Epithelial cell of prostate (primary cell): ENCODE results near the gene FRMD4A.

ENCODE experiments used
- DNase-seq: peaks from one replicate; pipeline ENCODE4 v3.0.0-alpha.2; 2011; ENCODE audit warnings: low read depth, low spot score
- H3K27ac ChIP-seq: fragments of 450-650 bp; 2 replicates; pipeline ENCODE4 v1.5.1; 2017; ENCODE audit warnings: mild to moderate bottlenecking

FRMD4A gene

DNA sequence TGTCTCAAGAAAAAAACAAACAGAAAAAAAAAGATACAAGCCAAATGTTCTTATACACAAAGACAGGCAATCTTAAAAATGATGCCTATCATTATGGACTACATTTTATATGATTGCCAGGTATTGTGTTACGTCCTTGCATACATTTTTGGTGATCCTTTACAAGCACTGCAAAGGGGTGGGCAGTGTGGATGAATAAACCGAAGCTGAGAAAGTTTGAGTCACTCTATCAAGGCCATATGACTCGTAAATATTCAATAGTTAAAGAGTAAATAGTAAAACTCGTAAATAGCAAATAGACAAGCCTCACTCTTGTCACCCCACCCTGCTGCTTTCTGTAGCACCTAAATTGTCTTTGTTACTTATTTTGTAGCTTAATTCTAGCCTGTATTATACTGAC, 326.2 kb downstream of the FRMD4A start:
- no peak for DNase-seq
- no peak overlapping the region for H3K27ac ChIP-seq

- no peak for DNase-seq
- H3K27ac ChIP-seq: no peak overlapping the region
Measured at GRCh38 chr10:14003517-14004184, 327.1 kb downstream of the FRMD4A start.

DNA sequence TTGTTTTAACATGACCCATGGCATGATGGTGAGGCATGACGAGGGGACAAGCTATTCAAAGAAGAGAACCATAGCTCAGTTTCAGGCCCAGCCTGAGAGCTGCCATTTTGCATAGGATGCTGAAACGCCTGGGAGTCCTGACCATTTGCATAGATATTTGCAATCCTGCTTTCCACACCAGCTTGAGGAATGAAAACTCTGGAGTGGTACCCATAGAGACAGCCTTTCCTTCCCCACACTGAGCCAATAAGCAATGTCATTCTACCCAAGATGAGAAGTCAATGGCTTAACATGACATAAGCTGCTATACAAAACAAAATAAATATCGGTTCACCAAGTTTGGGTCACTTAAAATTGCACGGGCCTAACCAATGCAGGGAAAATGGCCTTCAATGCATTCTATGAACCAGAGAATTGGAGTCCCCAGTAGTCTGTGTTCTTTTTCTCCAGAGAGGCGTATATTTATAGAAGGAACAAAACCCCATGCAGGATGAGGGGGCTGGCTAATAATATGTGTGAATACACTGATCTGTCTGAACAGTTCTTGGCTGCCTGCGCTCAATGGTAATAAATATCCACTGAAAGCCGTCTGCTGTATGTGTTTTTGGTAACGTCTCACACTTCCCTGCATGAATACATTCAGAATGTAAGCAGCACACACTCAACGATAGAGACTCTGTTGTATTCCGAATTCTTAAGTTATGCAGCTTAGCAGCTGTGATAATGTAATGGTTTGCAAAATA, 329.3 kb downstream of the FRMD4A start:
- DNase-seq: no peak
- H3K27ac ChIP-seq: no peak overlapping the region

DNA sequence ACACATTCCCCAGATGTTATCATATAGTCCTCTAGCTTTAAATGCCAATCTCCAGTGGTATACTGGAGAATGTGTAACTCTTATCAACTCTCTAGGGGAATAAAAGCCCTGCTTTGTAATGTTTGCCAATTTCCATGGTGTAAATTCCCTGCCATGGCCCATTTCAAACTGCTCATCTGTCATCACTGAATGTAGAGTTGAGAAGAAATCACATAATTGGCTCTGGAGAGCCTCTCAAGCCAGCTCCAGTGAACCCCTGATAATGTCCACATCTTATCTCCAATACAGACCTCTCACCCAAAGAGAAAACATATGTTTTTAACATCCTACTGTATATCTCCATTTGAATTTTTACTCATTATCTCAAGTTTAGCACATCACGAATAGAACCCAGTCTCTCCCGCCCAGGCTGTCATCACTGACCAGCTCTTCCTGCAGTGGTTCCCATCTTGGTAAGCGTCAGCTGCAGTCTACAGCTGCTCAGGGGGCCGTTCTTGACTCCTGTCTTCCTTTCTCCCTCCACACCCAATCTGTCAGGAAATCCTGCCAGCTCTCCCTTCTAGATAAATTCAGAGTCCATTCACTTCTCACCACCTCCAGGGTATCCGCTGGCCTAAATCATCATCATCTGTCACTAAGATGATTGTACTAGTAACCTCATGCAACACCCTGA, 332.4 kb downstream of the FRMD4A start:
- no peak for DNase-seq
- no peak overlapping the region for H3K27ac ChIP-seq

GRCh38 chr10:13997650-13998049, 333.1 kb downstream of the FRMD4A start:
- H3K27ac ChIP-seq: no peak overlapping the region
- DNase-seq: no peak

- H3K27ac ChIP-seq: no peak overlapping the region
Measured at GRCh38 chr10:13994932-13995331, 335.8 kb downstream of the FRMD4A start.

DNA sequence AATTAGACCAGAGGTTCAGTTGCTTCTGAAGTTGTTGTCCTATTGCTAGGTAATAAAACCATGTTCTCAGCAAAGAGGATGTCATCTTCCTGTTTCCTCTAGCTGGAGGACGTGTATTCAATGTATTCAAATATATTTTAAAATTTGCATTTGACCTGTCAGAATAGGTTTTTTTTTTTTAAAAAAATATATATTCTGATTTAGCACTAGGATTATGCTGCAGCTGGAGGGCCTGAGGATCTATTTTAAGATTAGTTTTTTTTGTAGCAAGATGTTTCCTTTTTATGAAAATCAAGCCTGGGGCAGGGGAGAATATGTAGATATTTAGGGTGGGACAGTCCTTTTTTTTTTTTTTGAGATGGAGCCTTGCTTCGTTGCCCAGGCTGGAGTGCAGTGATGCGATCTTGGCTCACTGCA, 337.0 kb downstream of the FRMD4A start:
- H3K27ac ChIP-seq: no peak overlapping the region
- no peak for DNase-seq

More at GRCh38 chr10:13994932-13995331, 335.8 kb downstream of the FRMD4A start:
- no peak for DNase-seq

GRCh38 chr10:13993169-13993568, 337.6 kb downstream of the FRMD4A start:
- DNase-seq: no peak
- H3K27ac ChIP-seq: no peak overlapping the region

DNA sequence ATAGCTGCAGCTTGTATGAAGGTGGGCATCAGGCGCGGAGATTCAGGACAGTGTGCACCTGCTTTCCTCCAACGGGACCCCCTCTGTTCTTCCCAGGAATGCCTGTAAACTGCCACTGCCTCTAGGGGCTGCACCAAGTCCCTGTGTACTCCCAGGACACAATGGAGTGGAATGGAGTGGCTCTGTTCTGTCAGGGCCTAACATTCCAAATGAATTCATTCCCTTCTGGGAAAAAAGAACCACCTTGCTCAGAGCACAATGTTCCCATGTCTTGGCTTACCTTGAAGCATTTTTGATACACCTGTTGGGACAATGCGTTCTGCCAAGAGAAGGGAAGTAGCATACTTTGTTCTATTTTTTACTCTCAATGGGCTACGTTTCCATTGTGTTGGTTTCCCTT, 339.4 kb downstream of the FRMD4A start:
- no peak overlapping the region for H3K27ac ChIP-seq
- no peak for DNase-seq

DNA sequence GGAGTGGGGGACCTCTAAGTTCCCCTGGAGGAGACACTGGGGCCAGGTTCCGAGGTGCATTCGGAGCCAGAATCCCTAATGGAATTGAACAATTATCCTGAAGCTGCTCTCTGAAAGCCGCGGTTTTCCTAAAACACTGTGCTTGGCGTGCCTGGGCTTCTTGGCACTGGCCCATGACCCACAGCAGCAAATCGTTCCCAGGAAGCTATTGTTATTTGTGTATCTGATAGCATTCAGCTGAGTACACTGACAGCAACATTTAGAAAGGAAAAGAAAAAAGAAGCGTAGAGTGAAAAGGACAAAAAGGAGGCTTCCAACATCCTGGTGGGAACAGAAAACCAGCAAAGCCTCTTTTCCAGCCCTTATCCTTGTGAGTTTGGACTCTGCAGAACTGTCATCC, 339.8 kb downstream of the FRMD4A start:
- H3K27ac ChIP-seq: no peak overlapping the region
- no peak for DNase-seq

DNA sequence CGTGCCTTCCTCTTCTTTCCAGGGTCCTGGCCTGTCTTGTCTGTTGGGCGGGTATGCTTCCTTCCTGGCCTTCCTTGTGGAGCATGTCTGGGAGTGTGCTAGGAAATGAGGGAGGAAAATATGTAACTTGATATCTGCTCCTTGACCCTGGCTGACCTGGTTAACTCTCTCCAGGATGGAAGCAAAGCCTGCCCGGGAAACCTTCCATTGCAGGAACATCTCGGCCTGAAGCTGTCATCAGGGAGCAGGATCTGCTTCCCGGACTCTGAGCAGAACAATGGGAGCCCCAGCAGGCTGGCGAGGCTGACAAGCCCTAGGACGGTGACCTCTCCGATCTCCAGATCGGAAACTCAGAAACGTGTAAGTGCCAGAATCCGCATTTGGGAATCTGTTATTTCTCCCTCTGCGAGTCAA, 340.3 kb downstream of the FRMD4A start:
- no peak for DNase-seq
- no peak overlapping the region for H3K27ac ChIP-seq

- no peak for DNase-seq
- no peak overlapping the region for H3K27ac ChIP-seq
Measured at GRCh38 chr10:13989616-13990015, 341.1 kb downstream of the FRMD4A start.

- no peak overlapping the region for H3K27ac ChIP-seq
- no peak for DNase-seq
Measured at GRCh38 chr10:13987446-13987845, 343.3 kb downstream of the FRMD4A start.

GRCh38 chr10:13984647-13985155, 346.0 kb downstream of the FRMD4A start:
- peak; percentile 60 for DNase-seq
- no peak overlapping the region for H3K27ac ChIP-seq

DNA sequence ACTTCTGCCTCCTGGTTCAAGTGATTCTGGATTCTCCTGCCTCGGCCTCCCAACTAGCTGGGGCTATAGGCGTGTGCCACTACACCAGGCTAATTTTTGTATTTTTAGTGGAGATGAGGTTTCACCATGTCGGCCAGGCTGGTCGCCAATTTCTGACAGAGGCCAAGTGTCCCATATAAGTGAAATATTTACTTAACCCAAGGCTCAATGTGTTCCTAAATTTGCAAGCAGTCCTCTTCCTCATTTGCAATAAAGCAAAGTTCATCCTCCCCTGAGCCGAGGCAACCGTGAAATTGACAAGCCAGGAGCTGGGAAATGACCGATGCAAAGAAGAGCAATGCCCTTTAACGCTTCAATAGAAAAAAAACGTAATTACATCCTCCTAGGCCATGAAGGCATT, 347.7 kb downstream of the FRMD4A start:
- H3K27ac ChIP-seq: no peak overlapping the region

GRCh38 chr10:13978533-13979115, 352.1 kb downstream of the FRMD4A start:
- DNase-seq: no peak
- no peak overlapping the region for H3K27ac ChIP-seq

More for the DNA sequence above, 347.7 kb downstream of the FRMD4A start:
- no peak for DNase-seq

DNA sequence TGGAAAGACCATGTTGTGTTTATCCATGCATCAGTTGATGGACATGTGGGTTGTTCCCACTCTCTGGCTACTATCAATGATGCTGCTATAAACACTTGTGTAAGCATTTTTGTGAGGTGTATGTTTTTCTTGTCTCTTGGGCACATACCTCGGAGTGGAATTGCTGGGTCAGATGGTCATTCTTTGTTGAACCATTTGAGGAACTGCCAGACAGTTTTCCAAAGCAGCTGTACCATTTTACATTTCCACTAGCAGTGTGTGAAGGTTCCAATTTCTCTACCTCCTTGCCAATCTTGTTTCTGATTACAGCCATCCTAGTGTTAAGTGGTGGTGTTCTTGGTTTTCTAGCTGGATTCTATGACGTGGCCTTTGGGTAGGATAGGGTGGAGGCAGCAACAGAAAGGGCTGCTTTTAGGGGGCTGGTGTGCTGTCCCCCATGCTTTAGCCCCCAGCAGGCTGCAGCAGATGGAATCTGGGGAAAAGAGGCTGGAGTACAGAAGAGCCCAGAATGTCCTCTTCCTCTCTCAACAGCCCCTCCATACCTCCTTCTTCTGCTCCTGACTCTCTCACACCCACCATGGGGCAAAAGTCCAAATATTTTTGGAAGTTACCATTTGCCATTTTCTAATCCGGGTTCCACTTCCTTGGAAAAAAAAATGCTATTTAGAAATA, 352.7 kb downstream of the FRMD4A start:
- no peak overlapping the region for H3K27ac ChIP-seq
- DNase-seq: no peak

DNA sequence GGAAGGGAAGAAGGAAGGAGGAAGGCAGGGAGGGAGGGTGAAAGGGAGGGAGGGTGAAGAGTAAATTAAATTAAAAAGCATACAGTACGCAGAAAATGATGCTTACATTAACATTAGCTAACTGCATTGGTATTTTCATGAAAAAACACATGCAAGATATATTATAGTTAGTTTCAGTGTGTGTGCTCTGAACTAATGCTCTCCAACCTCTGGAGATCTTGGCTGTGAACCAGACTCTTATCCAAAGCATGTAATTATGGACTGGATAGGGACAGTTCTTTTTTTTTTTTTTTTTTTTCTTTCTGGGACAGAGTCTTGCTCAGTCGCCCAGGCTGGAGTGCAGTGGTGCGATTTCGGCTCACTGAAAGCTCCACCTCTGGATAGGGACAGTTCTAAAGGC, 357.0 kb downstream of the FRMD4A start:
- H3K27ac ChIP-seq: no peak overlapping the region
- no peak for DNase-seq

DNA sequence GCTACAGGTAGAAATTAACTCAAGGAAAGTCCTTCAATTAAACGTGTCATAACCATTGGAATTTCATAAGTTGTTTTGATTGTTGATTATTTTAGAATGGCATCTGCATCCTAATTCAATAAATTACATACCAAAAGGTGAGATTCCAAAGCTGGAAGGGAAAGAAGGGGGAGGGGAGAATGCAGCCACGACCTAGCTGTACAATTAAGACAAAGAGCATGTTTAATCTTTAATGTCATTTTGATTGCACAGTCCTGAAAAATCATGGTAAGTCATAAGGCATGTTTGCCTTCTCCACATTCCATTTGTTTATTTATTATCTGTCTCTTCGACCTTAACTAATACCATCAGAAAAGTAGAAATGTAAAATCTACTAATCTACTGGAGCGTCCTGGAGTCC, 358.1 kb downstream of the FRMD4A start:
- no peak overlapping the region for H3K27ac ChIP-seq
- DNase-seq: no peak
